Jurkat, Clone E6-1 (cell line): ENCODE data around the gene EIF3I. TPM values are rescaled to one million over a fixed set of nuclear protein-coding genes. Genes with fewer than 3 reads are reported as not detected.

ENCODE experiments used
- DNase-seq: peaks from one replicate; pipeline ENCODE4 v3.0.0-alpha.2; 2011; ENCODE audit warnings: low read depth, low spot score
- H3K4me3 ChIP-seq: 2 replicates; pipeline ENCODE4 v1.5.1; 2011; ENCODE audit warnings: mild to moderate bottlenecking, low read length, control low read depth, moderate library complexity
- polyA plus RNA-seq: library from polyadenylated mRNA; unstranded; fragments of >200 nt; gene quantifications from one replicate; pipeline ENCODE4 v1.2.1, GENCODE V29; 2012; ENCODE audit warnings: missing spikeins; ENCODE audit not compliant: insufficient read length, insufficient read depth

EIF3I gene
- 419 TPM for polyA plus RNA-seq

- peak; percentile 90 for DNase-seq
- H3K4me3 ChIP-seq: peak within 1 kb of the TSS; percentile 99
These were observed at the start of gene EIF3I, which contains the start of gene TMEM234 for GRCh38 chr1:32221980-32222755. Gene EIF3I (plus strand): TSS chr1:32222407. CDS start chr1:32222442, 35 bp downstream. Gene TMEM234 (minus strand): TSS chr1:32222353. CDS start chr1:32222322, 31 bp downstream.

GRCh38 chr1:32172621-32173245 lies 49.5 kb upstream of the EIF3I start:
- DNase-seq: peak; percentile 90
- H3K4me3 ChIP-seq: no peak overlapping the region

- peak overlapping the region; percentile 84 for H3K4me3 ChIP-seq
- no peak for DNase-seq
These were observed 43.6 kb upstream of the EIF3I start for GRCh38 chr1:32178380-32179192.

GRCh38 chr1:32179193-32179442 lies 43.1 kb upstream of the EIF3I start:
- peak overlapping the region; percentile 84 for H3K4me3 ChIP-seq
- no peak for DNase-seq

GRCh38 chr1:32179443-32180185 lies 42.6 kb upstream of the EIF3I start, which contains the start of gene TXLNA:
Gene TXLNA (plus strand): TSS chr1:32179675. CDS start chr1:32180346, 671 bp downstream.
- peak; percentile 83 for DNase-seq

GRCh38 chr1:32180186-32181060 lies 41.8 kb upstream of the EIF3I start:
- no peak for DNase-seq
- H3K4me3 ChIP-seq: peak overlapping the region; percentile 84

More at GRCh38 chr1:32179443-32180185, 42.6 kb upstream of the EIF3I start, which contains the start of gene TXLNA:
- peak within 1 kb of the TSS; percentile 84 for H3K4me3 ChIP-seq

GRCh38 chr1:32181065-32181464 lies 41.1 kb upstream of the EIF3I start:
- peak overlapping the region; percentile 84 for H3K4me3 ChIP-seq
- DNase-seq: no peak

- DNase-seq: no peak
- H3K4me3 ChIP-seq: no peak overlapping the region
These were observed 40.6 kb upstream of the EIF3I start for GRCh38 chr1:32181563-32181962.

- no peak overlapping the region for H3K4me3 ChIP-seq
- no peak for DNase-seq
These were observed 40.1 kb upstream of the EIF3I start for GRCh38 chr1:32182060-32182459.

- H3K4me3 ChIP-seq: no peak overlapping the region
- no peak for DNase-seq
These were observed 37.6 kb upstream of the EIF3I start for GRCh38 chr1:32184650-32185049.

GRCh38 chr1:32186077-32186476 lies 36.1 kb upstream of the EIF3I start:
- no peak for DNase-seq
- H3K4me3 ChIP-seq: no peak overlapping the region

- DNase-seq: no peak
- H3K4me3 ChIP-seq: no peak overlapping the region
These were observed 35.7 kb upstream of the EIF3I start for GRCh38 chr1:32186491-32186890.

- no peak for DNase-seq
These were observed 34.4 kb upstream of the EIF3I start for GRCh38 chr1:32187850-32188249.

GRCh38 chr1:32192220-32192948 lies 29.8 kb upstream of the EIF3I start:
- H3K4me3 ChIP-seq: no peak overlapping the region
- DNase-seq: no peak

More at GRCh38 chr1:32187850-32188249, 34.4 kb upstream of the EIF3I start:
- no peak overlapping the region for H3K4me3 ChIP-seq

- H3K4me3 ChIP-seq: no peak overlapping the region
- DNase-seq: no peak
These were observed 27.2 kb upstream of the EIF3I start for GRCh38 chr1:32194984-32195383.

- H3K4me3 ChIP-seq: no peak overlapping the region
- DNase-seq: no peak
These were observed 26.7 kb upstream of the EIF3I start for GRCh38 chr1:32195531-32195930.

- peak; percentile 71 for DNase-seq
- no peak overlapping the region for H3K4me3 ChIP-seq
These were observed 26.0 kb upstream of the EIF3I start for GRCh38 chr1:32195972-32196823.
